Hepatocyte (in vitro differentiated cells): ENCODE results near the gene KBTBD13.

Experiments used
- EZH2 ChIP-seq: fragments of 200-600 bp; sonication (generic); IDR thresholded peaks from 2 replicates; pipeline ENCODE4 v1.6.1; 2016; ENCODE audit warnings: antibody characterized with exemption, mild to moderate bottlenecking, borderline replicate concordance
- TF ChIP-seq, protein P1 (sequence below): fragments of 200-600 bp; sonication (generic); IDR thresholded peaks from 2 replicates; pipeline ENCODE4 v1.5.1; 2016; ENCODE audit warnings: antibody characterized with exemption, mild to moderate bottlenecking; ENCODE audit not compliant: poor library complexity

DNA sequence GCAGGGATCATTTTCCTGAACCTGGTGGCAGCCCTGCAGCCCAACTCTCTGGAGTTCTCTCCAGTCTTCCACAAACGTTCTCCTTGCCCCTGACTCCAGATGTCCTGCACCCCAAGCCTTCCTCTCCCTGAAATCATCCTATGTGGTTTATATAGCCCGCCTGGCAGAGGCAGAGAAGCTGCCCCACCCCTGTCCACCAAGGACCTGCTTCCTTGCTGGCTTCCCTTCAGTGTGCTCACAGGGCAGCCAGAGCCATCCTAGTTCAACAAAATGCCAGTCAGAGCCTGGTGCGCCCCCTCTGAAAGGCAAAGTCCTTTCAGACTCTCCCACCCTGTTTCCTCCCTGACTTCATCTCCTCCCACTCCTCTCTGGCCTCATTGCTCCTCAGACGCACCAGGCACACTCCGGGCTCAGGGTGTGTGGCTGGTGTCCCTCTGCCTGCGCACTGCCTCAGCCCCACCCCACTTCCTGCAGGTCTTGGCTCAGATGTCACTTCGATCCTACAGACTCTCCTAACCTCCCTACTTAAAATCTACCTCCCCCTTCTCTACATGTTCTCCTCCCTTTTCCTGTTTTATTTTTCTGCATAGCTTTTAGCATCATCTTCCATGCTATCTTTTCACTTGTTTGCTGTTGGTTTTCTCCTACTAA, 5.9 kb downstream of the KBTBD13 start:
- TF ChIP-seq, protein P1, sequence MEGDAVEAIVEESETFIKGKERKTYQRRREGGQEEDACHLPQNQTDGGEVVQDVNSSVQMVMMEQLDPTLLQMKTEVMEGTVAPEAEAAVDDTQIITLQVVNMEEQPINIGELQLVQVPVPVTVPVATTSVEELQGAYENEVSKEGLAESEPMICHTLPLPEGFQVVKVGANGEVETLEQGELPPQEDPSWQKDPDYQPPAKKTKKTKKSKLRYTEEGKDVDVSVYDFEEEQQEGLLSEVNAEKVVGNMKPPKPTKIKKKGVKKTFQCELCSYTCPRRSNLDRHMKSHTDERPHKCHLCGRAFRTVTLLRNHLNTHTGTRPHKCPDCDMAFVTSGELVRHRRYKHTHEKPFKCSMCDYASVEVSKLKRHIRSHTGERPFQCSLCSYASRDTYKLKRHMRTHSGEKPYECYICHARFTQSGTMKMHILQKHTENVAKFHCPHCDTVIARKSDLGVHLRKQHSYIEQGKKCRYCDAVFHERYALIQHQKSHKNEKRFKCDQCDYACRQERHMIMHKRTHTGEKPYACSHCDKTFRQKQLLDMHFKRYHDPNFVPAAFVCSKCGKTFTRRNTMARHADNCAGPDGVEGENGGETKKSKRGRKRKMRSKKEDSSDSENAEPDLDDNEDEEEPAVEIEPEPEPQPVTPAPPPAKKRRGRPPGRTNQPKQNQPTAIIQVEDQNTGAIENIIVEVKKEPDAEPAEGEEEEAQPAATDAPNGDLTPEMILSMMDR = no peak
- TF ChIP-seq EZH2 = no peak
